Panc1 (cell line): ENCODE measurements around the gene MUL1. TPM values are rescaled to one million over a fixed set of nuclear protein-coding genes. Genes with fewer than 3 reads are reported as not detected.

Experiments
- ATAC-seq: fragments of 200-7000 bp; cut with Tn5 transposase; 2 replicates; pipeline ENCODE4 v1.9.1; 2020; ENCODE audit warnings: mild to moderate bottlenecking, moderate library complexity
- BruUV-seq: library from RNA; stranded (reverse); fragments of 400-500 nt; replicated peaks from 2 replicates; lab custom pipeline; 2021; lab: Mats Ljungman, UMichigan
- CTCF ChIA-PET: fragments of 300-600 bp; sonication (Branson Sonifier 250); formaldehyde crosslinking; loops from one replicate; lab custom pipeline; 2022; ENCODE audit warnings: antibody characterized with exemption; lab: Charles Lee
- POLR2A ChIA-PET: fragments of 300-600 bp; sonication (Branson Sonifier 250); formaldehyde crosslinking; loops from one replicate; lab custom pipeline; 2022; ENCODE audit warnings: antibody characterized with exemption; lab: Charles Lee
- DNase-seq: peaks from one replicate; pipeline ENCODE4 v3.0.0-alpha.2; 2010; ENCODE audit warnings: low read depth, low spot score
- H3K27ac ChIP-seq: 2 replicates; pipeline ENCODE4 v1.5.1; 2011; ENCODE audit warnings: mild to moderate bottlenecking, low read length, inconsistent platforms
- H3K27me3 ChIP-seq: fragments of 200-500 bp; sonication (Bioruptor generic); 2 replicates; pipeline ENCODE4 v1.6.0; 2014; ENCODE audit warnings: low read length, inconsistent platforms; ENCODE audit not compliant: control insufficient read depth, insufficient read depth
- H3K36me3 ChIP-seq: fragments of 200-500 bp; sonication (Bioruptor generic); 2 replicates; pipeline ENCODE4 v1.5.1; 2014; ENCODE audit warnings: inconsistent platforms, mild to moderate bottlenecking, low read length, moderate library complexity; ENCODE audit not compliant: control insufficient read depth, insufficient read depth
- H3K4me1 ChIP-seq: 2 replicates; pipeline ENCODE4 v1.5.1; 2011; ENCODE audit warnings: inconsistent platforms, mild to moderate bottlenecking, low read length, moderate library complexity; ENCODE audit not compliant: control insufficient read depth, insufficient read depth
- H3K4me3 ChIP-seq, 2 experiments: 2 replicates each; pipeline ENCODE4 v1.5.1; 2011 to 2012; ENCODE audit warnings: low read depth in 2 of 2, low read length in 2 of 2, mild to moderate bottlenecking in 2 of 2, inconsistent platforms in 1 of 2, moderate library complexity in 1 of 2
- H3K9me3 ChIP-seq: fragments of 200-500 bp; sonication (Bioruptor generic); 2 replicates; pipeline ENCODE4 v1.5.1; 2014; ENCODE audit warnings: low read depth, mild to moderate bottlenecking, inconsistent platforms, low read length, moderate library complexity; ENCODE audit not compliant: control insufficient read depth, insufficient read depth
- POLR2AphosphoS5 ChIP-seq: IDR thresholded peaks from 2 replicates; pipeline ENCODE4 v1.6.1; 2012; ENCODE audit warnings: mild to moderate bottlenecking, low read depth, low read length, moderate library complexity
- SIN3A ChIP-seq: IDR thresholded peaks from 2 replicates; pipeline ENCODE4 v1.6.1; 2012; ENCODE audit warnings: low read depth, mild to moderate bottlenecking, low read length, moderate library complexity, borderline replicate concordance; ENCODE audit not compliant: insufficient read depth
- TCF7L2 ChIP-seq: IDR thresholded peaks from 2 replicates; pipeline ENCODE4 v1.6.1; 2011; ENCODE audit warnings: mild to moderate bottlenecking, low read depth, low read length, inconsistent platforms
- in situ Hi-C: cut with HindIII; loops from 2 replicates; pipeline ENCODE4 v1.10.0; 2016; ENCODE audit warnings: low sequenced_read_pairs, low pct_unique_long_range_greater_than_20kb
- intact Hi-C: fragments of 100-400 bp; cut with micrococcal nuclease; formaldehyde crosslinking; loops from one replicate; pipeline ENCODE4 v1.10.0; 2022; ENCODE audit not compliant: unreplicated experiment
- total RNA-seq: library from RNA; stranded (reverse); gene quantifications from one replicate; pipeline ENCODE4 v1.2.1, GENCODE V29; 2021; ENCODE audit not compliant: unreplicated experiment
- TF ChIP-seq, protein P1 (sequence below): fragments of 450-650 bp; IDR thresholded peaks from 2 replicates; pipeline ENCODE4 v1.5.1; 2017; ENCODE audit warnings: mild to moderate bottlenecking
- TF ChIP-seq, protein P2 (sequence below), 2 experiments: IDR thresholded peaks; 2 replicates each; pipeline ENCODE4 v1.6.1; 2011 to 2012; ENCODE audit warnings: low read depth in 2 of 2, control low read depth in 1 of 2, low read length in 1 of 2, mild to moderate bottlenecking in 1 of 2, moderate library complexity in 1 of 2; ENCODE audit not compliant: insufficient read depth in 1 of 2

MUL1 gene
- total RNA-seq, 1 experiment from 2014 or later: 39.4 TPM

- ChIA-PET POLR2A (no interaction called here), CTCF (interaction anchor here (0.6 to 1.6 kb wide), 2 partner anchors 271 to 885 kb away, joined by 3 to 4 read pairs; no protein-coding TSS in a partner anchor)
- intact Hi-C loops: no loop called here
- H3K9me3 ChIP-seq: no peaks in the 10 kb centered on the region
- no peak overlapping the region for H3K27ac ChIP-seq
- in situ Hi-C loops: no loop called here
- H3K4me3 ChIP-seq: peak overlapping the region; percentile 37 to 60
- TF ChIP-seq, protein P1, sequence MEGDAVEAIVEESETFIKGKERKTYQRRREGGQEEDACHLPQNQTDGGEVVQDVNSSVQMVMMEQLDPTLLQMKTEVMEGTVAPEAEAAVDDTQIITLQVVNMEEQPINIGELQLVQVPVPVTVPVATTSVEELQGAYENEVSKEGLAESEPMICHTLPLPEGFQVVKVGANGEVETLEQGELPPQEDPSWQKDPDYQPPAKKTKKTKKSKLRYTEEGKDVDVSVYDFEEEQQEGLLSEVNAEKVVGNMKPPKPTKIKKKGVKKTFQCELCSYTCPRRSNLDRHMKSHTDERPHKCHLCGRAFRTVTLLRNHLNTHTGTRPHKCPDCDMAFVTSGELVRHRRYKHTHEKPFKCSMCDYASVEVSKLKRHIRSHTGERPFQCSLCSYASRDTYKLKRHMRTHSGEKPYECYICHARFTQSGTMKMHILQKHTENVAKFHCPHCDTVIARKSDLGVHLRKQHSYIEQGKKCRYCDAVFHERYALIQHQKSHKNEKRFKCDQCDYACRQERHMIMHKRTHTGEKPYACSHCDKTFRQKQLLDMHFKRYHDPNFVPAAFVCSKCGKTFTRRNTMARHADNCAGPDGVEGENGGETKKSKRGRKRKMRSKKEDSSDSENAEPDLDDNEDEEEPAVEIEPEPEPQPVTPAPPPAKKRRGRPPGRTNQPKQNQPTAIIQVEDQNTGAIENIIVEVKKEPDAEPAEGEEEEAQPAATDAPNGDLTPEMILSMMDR: peak; percentile 77
- TF ChIP-seq, protein P2, sequence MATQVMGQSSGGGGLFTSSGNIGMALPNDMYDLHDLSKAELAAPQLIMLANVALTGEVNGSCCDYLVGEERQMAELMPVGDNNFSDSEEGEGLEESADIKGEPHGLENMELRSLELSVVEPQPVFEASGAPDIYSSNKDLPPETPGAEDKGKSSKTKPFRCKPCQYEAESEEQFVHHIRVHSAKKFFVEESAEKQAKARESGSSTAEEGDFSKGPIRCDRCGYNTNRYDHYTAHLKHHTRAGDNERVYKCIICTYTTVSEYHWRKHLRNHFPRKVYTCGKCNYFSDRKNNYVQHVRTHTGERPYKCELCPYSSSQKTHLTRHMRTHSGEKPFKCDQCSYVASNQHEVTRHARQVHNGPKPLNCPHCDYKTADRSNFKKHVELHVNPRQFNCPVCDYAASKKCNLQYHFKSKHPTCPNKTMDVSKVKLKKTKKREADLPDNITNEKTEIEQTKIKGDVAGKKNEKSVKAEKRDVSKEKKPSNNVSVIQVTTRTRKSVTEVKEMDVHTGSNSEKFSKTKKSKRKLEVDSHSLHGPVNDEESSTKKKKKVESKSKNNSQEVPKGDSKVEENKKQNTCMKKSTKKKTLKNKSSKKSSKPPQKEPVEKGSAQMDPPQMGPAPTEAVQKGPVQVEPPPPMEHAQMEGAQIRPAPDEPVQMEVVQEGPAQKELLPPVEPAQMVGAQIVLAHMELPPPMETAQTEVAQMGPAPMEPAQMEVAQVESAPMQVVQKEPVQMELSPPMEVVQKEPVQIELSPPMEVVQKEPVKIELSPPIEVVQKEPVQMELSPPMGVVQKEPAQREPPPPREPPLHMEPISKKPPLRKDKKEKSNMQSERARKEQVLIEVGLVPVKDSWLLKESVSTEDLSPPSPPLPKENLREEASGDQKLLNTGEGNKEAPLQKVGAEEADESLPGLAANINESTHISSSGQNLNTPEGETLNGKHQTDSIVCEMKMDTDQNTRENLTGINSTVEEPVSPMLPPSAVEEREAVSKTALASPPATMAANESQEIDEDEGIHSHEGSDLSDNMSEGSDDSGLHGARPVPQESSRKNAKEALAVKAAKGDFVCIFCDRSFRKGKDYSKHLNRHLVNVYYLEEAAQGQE (IDR thresholded peaks at IDR 0.05; ENCODE audit: insufficient read depth in 1 of 2, low read depth in 2 of 2, low read length in 1 of 2): no peak
- H3K36me3 ChIP-seq: peaks cover 2% of the 10 kb centered on the region; the same call in 1 of the 2 replicates
- DNase-seq: no peak
- ATAC-seq: peak; percentile 67
- peaks cover 8% of the 10 kb centered on the region for H3K4me1 ChIP-seq
- peaks cover 6% of the 10 kb centered on the region; the same call in 1 of the 2 replicates for H3K27me3 ChIP-seq
- BruUV-seq: no TSS peak
Measured at GRCh38 chr1:20483833-20484518, 24.0 kb downstream of the MUL1 start.

GRCh38 chr1:20483098-20483832 is 24.7 kb downstream of the MUL1 start:
- Histone ChIP-seq H3K27ac (no peak overlapping the region), H3K9me3 (no peaks in the 10 kb centered on the region), H3K4me1 (peaks cover 8% of the 10 kb centered on the region), H3K36me3 (peaks cover 2% of the 10 kb centered on the region; the same call in 1 of the 2 replicates), H3K27me3 (peaks cover 6% of the 10 kb centered on the region; the same call in 1 of the 2 replicates), H3K4me3 (peak overlapping the region in 1 of 2 experiments; percentile 60; a peak in 2 of 4 replicates)
- DNase-seq (no peak), ATAC-seq (no peak)
- no TSS peak for BruUV-seq
- in situ Hi-C loops: no loop called here
- intact Hi-C loops: no loop called here
- CTCF ChIA-PET: interaction anchor here (0.6 to 1.6 kb wide), 4 partner anchors 16 to 885 kb away, joined by 3 to 4 read pairs (median 4); no protein-coding TSS in a partner anchor
- no peak for TF ChIP-seq TCF7L2
- no peak for TF ChIP-seq SIN3A
- TF ChIP-seq, protein P2 (IDR thresholded peaks at IDR 0.05; ENCODE audit: insufficient read depth in 1 of 2, low read depth in 2 of 2, low read length in 1 of 2): no peak
- TF ChIP-seq, protein P1: no peak
- TF ChIP-seq POLR2AphosphoS5: no peak
- POLR2A ChIA-PET: no interaction called here
